Fibroblast of skin of scalp (primary cell): Measurements from ENCODE around the gene CARD18.
A peak's percentile ranks its signal among the peaks of the same experiment; 100 is the strongest.
"Not testable (repeated sequence)": the region's sequence is repeated elsewhere in the genome, so short reads cannot be mapped to it uniquely, and the experiment has no call there.

ENCODE experiments used
- DNase-seq: peaks from one replicate; pipeline ENCODE4 v3.0.0-alpha.2; 2013

CARD18 gene

DNA sequence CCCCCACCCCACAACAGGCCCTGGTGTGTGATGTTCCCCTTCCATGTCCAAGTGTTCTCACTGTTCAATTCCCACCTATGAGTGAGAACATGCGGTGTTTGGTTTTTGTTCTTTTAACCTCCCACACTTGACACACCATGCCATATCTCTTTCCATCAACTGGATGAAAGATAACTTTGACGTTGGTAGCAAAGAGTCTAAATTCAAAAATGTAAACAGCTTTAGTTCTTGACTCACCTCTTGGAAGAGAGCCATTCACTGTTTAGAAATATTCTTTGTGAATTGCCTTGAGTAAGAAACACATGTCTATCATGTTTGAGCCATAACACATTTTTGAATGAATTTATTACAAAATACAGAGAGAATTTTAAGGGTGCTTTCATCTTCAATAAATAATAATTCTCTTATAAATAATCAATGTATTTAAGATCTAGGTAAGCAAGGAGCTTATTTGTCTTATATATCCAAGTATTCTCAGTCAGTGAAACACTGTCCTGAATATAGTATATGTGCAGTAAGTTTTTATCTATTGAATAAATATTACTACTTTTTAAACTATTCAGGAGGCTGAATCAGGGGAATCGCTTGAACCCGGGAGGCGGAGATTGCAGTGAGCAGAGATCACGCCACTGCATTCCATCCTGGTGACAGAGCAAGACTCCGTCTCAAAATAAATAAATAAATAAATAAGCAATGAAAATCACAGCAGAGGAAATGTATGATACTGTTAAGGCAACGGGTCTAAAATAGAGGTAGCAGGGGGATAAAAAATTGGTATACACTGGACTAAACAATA, 6.7 kb downstream of the CARD18 start:
- DNase-seq: peak; percentile 20

DNA sequence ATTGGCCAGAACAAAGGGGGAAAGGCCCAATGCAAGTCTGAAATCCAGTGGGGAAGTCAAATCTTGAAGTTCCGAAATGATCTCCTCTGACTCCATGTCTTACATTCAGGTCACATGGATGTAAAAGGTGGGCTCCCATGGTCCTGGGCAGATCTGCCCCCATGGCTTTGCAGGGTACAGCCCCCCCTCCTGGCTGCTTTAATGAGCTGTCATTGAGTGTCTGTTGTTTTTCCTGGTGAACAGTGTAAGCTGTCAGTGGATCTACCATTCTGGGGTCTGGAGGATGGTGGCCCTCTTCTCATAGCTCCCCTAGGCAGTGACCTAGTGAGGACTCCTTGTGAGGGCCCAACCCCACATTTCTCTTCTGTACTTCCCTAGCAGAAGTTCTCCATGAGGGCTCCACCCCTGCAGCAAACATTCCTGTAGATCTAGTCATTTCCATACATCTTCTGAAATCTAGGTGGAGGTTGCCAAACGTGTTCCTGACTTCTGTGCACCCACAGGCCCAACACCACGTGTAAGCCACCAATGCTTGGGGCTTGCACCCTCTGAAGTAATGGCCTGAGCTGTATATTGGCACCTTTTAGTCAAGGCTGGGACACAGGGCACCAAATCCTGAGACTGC, 9.3 kb downstream of the CARD18 start:
- DNase-seq: no peak

DNA sequence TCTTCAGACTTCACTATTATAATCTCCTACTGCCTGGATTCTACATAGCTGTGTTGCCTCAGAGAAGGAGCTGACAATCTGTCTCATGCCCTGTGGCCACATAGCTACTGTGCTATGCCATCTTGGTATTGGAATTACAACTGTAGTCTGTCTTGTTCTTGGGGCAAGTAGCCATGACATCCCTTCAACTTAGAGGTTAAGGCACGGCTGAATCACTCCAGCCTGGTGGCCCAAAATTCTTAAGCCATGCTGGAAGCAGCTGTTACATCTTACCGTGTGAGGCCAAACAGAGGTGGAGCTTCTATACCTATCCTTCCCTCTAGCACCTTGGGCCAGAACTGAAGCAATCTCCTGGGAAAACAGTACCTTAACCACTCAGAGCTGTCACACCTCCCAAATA, 14.8 kb downstream of the CARD18 start:
- no peak for DNase-seq

DNA sequence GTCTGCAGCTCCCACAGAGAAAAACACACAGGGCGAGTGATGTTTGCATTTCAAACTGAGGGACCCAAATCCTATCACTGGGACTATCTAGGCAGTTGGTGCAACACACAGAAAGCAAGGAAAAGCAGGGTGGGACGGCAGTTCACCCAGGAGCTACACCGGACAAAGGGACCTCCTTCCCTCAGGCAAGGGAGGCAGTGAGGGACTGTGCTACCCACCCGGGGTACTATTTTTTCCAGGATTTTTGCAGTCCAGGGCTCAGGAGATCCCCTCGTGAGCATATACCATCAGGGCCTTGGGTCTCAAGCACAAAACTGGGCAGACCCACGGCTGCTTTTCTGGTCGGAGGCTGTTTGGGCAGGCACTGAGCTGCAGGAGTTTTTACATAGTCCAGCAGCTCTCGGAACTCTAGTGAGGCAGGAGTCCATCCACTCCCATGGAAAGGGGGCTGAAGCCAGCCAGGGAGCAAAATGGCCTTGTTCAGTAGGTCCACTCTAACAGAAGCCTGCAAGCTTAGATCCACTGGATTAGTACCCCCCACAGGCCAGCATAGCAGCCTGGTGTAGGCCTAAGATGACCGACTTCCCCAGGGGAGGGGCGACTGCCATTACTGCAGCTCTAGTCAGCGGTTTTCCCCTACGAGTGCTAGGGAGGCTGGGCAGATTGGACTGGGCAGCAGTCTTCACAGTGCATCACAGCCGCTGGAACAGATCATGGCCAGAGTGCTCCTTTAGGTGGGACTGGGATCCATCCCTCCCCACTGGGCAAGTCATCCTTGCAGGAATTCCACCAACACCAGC, 28.2 kb downstream of the CARD18 start:
- DNase-seq: no peak

DNA sequence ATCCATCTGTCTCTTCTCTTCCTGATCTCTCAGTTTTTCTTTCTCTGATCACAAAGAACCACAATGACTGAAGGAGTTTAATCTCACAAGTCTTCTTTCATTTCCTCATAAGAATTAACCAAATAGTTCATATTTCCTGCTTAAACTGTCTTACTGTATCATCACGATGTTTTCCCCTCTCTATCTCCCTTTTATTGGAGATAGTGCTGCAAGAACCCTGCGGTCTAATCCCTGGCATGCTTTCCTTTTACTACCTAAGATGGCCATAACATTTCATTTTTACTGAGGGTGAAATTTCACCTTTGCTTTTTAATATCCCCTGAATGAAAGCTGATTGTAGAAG, 28.9 kb downstream of the CARD18 start:
- DNase-seq: no peak

DNA sequence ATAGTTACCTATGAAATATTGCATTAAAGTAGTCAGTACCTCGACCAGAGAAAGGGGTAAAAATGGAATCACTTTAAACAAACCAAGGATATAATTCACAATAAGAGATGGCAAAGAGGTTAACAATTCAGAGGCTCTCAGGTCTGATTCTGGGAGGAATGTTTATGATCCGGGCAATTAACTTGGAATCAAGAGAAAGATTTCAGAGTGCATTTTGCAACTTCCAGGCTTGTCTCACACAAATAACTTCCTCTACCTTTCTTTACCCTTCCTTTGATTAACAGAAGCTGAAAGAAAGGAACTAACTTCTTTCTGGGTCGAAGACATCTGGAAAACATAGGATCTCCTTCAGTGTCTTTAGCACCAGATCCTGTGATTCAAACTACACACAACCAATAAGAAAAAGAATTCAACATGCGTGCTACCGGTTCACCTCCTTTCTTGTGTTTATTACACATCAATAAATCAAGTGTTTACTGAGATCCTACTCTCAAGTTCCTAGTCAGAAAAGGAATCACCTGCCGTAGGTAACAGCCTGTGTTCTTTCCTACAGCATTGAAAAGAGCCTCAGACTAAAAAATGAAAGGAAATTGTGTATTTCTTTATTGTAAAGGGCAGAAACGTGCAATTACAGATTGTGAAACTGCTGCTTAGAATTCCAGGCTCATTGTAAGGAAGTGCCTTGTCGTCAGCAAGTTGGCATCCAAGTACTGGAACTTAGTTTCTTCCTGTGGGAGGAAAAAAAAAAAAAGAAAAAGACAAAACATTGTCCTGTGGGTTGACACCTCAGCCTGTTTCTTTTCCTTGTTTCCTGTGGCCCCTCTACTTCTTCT, 29.5 kb downstream of the CARD18 start:
- DNase-seq: peak; percentile 31

DNA sequence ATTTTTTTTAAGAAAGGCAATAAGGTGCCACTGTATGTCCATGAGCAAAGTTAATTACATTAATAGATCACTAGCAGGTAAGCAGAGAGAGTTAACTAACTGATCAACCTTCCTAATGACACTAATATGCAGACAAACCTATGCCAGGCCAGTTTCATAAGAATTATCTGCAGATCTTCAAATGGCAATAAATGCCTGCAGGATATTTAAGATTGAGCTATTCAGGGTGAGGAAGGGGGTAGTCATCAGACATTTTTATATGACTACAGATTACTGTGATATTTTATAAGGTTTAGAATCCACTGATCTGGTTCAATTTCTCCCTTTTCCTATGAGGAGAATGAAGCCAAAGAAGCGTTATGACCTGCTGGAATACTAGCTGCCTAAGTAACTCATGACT, 30.2 kb downstream of the CARD18 start:
- DNase-seq: no peak

DNA sequence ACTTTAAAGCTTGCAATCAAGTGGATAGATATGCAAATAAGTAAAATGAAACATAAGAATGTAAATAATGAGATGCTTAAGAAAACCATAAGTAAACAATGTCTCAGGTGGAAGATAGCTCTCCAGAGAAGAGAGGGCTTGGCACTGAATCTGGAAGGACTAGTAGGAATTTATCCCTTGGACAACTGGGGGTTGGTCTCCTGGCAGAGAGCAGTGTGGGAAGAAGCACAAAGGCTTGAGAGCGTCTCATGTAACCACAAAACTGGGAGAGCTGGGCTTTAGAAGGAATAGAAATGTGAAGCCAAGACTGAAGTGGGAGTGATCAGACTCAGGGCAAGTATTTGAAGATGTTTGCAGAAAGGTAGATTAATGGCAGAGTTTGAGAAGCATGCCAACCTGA, 31.3 kb downstream of the CARD18 start:
- DNase-seq: no peak

DNA sequence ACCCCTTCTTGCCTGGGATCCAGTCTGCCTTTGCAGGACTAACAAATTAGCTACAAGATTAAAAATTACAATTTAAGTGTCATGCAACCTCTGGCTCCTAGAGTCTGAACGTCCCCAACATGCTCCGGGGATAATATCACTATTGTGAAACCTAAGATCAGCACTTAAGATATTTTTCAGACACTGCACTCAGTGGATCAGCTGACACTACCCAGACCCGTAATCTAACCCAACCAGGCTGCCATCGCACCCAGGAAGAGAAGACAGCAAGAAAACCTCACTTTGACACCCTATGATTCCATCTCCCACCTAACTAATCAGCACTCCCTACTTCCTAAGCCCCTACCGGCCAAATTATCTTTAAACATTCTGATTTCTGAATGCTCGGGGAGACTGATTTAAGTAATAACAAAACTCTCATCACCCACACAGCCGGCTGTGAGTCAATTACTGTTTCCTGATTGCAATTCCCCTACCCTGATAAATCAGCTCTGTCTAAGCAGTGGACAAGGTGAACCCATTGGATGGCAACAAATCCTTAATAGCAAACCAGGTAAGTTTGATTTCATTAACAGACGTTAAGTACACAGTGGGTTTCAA, 32.2 kb downstream of the CARD18 start:
- DNase-seq: not testable (repeated sequence)

DNA sequence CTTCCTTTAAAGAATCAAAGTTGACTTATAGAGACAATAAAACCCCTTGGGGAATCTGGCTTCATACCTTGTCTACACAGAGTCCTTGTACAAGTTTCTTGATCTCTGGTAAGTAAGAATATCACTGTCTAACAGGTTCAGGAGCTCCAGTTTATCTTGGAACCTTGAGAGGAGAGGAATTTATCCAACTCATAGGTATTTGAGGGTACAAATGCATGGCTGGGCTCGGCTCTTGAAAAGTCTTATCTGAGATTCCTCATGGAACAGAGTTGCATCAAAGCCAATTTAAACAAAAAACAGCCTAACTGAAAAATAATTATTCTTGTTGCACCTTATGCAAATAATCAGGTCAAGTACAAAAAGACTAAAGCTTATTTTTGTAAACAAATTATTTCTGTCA, 33.4 kb downstream of the CARD18 start:
- no peak for DNase-seq

DNA sequence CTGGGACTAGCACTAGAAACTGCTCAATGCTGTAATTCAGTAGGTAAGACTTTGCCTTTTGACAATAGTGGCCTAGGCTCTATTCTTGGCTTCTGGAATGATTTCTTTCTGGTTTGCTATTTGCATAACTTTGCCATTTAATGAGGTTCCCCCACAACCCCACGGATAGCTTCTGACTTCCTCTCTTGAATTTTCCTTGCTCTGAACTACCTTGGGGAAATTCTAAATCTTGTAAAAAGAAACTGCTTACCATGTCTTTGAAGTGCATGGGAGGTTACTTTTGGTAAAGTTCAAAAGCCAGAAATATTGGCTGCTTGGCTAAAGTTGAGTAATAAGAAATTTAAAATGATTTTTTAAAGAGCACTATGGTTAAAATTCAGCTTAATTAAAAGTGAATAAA, 35.3 kb downstream of the CARD18 start:
- no peak for DNase-seq

DNA sequence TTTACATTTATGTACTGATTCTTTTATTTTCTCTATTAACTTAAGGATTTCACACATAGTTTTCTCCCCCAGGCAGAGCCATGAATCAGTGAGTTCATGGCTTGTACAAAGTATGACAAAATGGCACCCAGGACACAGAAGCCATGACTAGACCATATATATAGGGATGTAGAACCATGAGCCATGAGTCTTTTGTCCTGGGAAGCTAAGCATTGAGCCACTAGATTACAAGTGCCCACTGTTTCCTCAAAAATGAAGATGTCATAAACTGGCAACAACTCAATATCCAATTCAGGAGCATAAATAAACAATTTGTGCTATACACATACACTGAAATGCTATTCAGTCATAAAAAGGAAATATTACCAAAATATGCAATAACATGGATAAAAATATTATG, 36.2 kb downstream of the CARD18 start:
- no peak for DNase-seq

DNA sequence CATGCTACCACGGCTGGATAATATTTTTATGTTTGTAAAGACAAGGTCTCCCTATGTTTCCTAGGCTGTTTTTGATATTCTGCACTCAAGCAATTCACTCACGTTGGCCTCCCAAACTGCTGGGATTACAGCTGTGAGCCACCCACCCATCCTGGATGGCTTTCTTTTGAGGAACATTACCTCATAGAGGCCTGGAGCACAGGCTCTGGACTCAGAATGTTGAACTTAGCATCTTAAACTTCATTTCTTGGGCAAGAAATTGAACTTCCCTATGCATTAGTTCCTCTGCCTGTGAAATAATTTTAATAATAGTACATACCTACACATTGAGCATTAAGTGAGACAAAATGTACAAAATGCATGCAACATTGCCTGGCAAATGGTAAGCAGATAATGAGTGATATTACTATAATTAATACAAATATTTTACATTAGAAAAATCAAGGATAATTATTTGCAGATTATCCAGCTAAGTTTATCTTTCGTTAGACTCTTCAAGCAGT, 37.4 kb downstream of the CARD18 start:
- not testable (repeated sequence) for DNase-seq

DNA sequence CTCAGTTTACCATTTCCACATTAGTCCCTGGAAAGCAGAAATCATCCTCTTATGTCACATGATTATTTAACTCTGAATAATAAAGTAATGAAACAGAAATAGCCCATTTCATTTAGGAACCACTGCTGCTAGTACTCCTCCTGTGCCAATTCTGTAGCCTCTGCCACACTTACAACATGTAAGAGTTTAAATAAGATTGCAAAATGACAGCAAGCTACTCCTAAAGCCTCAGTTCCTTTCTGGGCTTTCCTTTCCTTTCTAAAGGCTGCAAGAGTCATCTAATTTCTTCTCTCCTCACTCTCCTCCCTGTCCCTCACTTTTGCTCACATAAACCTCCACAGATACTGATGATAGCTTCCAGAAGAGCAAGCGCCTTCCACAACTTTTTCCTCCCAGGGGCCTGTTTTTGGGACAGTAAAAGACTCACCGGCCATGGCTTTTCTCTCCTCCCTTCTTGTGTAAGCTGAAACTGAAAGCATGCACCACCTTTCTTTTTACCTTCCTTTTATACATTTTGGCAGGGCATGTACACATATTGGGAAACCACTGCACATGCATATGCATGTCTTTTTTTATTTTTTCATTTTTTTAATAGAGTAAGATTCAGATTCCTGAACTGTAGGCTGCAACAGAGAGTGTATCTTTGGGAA, 38.5 kb downstream of the CARD18 start:
- DNase-seq: no peak

DNA sequence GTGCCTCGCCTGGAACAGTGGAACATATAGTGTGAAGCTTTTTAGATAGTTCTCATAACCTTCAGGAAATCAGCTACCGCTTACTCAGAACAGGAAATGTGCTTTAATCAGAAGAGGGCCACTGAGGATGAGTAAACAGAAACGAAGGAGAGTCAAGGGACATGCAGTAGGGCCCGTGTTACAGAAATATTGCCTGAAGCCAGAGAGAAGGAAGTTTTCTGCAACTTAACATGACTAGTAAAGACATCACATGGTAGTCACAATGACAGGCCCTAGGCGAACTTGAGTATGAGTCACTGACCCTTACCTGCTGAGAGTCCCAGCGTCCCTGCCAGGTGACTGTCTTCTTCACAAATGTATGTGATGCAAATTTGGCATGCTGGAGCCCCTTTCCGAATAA, 39.4 kb downstream of the CARD18 start:
- DNase-seq: no peak

DNA sequence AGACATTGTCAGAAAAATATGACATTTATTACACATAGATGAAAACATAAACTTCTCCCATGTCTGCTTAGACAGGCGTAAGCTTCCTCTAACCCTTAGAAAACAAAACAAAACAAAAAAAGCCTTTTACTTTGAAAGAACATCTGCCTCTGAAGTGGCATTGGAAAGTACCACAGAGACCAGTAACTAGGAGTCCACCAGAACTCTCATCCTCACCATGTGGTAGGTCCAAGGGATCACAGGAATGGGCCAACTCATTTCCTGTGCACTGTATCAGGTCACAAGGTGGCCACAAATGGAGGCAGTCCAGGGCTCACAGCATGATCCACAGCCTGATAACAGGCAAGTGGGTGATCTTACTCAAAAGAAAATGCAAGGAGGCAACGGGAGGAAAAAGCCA, 40.0 kb downstream of the CARD18 start:
- not testable (repeated sequence) for DNase-seq

DNA sequence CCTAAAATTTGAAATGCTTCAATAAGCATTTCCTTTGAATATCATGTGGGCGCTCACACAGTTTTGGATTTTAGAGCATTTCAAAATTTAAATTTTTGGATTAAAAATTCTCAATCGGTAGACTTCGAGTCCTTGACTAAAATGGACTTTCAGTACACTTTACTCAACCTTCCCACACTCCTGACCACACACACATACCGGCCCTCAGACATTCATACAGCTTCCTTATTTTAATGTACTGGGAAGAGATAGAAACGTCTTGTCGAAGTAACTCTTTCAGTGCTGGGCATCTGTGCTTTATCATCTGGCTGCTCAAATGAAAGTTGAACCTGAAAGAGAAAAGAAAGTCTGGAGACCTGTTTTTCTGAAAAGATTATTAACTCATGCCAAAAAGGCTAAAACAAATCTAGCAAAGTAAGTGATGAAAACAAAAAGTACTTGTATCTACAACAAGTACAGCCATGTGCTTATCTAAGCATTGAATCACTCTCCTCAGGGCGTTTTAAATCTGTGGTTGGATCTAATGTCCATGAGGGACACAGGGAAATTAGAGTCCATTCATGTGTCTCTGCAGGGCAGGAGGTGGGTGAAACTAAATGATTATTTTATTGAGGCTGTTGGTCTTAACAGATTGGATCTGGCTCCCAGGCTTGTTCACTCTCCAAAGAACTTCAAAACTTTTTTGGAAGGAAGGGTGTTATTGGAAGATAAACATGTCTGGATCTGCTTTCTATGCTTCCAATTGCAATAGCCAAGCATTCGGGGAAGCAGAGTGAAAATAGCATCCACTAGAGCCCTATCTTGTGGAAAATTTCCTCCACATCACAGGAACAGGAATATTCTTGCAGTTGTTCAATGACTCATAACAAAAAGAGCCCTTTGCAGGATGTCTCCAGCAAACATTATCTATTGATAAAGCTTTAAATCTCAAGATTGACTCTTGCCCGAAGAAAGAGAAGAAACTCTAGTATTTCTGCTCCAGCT, 47.0 kb downstream of the CARD18 start:
- no peak for DNase-seq
